ENCODE measurements around the gene PNRC1.
"Not testable (repeated sequence)": the region's sequence is repeated elsewhere in the genome, so short reads cannot be mapped to it uniquely, and the experiment has no call there.

The PNRC1 gene

DNA sequence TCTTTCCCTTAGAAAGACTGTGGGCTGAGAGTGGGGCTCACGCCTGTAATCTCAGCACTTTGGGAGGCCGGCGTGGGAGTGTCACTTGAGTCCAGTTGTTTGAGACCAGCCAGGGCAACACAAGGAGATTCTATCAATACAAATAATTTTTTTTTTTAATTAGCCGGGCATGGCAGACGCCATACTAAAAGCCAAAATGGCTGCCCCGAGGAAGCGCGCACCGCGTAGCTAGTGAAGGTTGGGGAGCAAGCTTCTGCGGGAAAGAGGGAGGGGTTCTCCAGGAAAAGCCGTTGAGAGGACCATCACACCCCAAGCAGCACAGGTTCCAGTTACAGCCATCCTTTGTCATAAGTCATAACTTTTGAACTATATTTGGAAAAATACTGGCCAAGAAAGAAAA lies 21.3 kb upstream of the PNRC1 start:
- no peak for DNase-seq (ENCODE audit: low read depth)

- no peak for DNase-seq (ENCODE audit: low read depth)
These were observed 16.7 kb upstream of the PNRC1 start for GRCh38 chr6:89063881-89064280.

DNA sequence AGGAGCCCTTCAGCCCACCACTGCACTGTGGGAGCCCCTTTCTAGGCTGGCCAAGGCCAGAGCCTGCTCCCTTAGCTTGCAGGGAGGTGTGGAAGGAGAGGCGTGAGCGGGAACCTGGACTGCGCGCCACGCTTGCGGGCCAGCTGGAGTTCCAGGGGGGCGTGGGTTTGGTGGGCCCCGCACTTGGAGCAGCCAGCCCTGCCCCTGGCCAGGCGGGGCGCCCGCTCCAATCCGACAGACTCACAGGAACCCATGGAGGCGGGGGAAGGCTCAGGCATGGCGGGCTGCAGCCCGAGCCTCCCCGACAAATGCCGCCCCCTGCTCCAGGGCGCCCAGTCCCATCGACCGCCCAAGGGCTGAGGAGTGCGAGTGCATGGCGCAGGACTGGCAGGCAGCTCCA lies 15.6 kb upstream of the PNRC1 start:
- not testable (repeated sequence) for DNase-seq (ENCODE audit: low read depth)

- not testable (repeated sequence) for DNase-seq (ENCODE audit: low read depth)
These were observed 14.4 kb upstream of the PNRC1 start for GRCh38 chr6:89066121-89066520.

GRCh38 chr6:89066940-89067646 lies 13.5 kb upstream of the PNRC1 start:
- DNase-seq (ENCODE audit: low read depth), result no peak

DNA sequence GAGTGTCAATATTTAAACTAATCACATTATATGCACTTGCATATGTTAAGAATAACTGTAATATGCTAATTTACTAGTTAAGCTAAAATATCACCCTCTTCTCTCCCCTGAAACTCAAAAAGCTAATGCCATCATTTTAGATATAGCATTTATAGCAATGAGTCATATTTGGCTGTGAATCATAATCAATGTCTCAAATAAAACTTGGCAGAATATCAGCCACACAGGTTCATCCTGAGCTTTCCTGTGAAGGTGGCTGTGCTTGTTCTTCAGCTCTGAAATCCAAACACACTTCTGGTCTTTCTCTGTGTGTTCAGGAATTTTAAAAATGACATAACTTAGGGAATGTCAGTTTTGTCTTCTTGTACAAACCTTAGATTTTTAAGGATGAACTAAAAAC lies 12.8 kb upstream of the PNRC1 start:
- no peak for DNase-seq (ENCODE audit: low read depth)

DNA sequence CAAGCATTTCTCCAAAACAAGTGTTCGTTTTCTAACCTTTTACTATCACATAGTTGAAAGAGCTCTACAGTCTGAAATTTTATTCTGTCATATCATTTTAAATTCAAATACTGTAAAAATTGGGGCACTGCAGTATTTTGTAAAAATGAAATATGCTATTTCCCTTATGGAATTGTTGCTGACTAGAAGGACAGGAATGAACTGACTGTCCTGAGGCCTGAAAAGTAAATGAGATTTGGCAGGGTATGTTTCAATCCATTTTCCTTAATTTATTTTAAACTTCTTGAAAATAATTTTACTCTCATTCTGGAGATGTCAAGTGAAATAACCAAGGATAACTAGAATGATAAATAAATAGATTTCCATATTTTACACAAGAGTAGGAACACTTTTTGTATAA lies 11.9 kb upstream of the PNRC1 start:
- DNase-seq (ENCODE audit: low read depth), result no peak

GRCh38 chr6:89069536-89070163 lies 10.9 kb upstream of the PNRC1 start:
- no peak for DNase-seq (ENCODE audit: low read depth)

GRCh38 chr6:89071036-89071435 lies 9.5 kb upstream of the PNRC1 start:
- no peak for DNase-seq (ENCODE audit: low read depth)

- no peak for DNase-seq (ENCODE audit: low read depth)
These were observed 7.4 kb upstream of the PNRC1 start for GRCh38 chr6:89073014-89073620.

GRCh38 chr6:89073840-89074239 lies 6.7 kb upstream of the PNRC1 start:
- DNase-seq (ENCODE audit: low read depth), result no peak

GRCh38 chr6:89079511-89080234 lies 878 bp upstream of the PNRC1 start:
- DNase-seq (ENCODE audit: low read depth), result no peak

- DNase-seq (ENCODE audit: low read depth), result no peak
These were observed 525 bp downstream of the PNRC1 start for GRCh38 chr6:89081129-89081422.

GRCh38 chr6:89081423-89082322 lies 1.1 kb downstream of the PNRC1 start:
- peak; percentile 88 for DNase-seq (ENCODE audit: low read depth)

DNA sequence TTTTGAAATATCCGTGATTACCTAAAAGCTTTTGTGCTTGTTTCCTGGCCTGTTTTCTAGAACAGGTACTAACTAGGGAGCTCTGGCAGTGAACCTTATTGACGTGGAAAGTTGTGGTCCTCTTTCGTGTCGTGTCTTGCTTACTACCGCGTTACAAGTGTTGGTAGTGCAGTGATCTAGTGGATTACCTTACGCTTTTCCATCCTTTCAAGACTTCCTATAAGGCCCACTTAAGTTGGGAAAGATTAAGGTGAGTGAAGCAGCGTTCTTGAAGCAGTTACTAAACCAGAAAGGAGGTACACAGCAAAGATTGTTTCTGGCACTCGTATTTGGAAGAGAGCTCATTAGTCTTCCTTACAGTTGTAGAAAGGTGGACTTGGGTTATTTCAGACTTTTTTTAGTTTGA lies 1.9 kb downstream of the PNRC1 start:
- DNase-seq (ENCODE audit: low read depth), result no peak

DNA sequence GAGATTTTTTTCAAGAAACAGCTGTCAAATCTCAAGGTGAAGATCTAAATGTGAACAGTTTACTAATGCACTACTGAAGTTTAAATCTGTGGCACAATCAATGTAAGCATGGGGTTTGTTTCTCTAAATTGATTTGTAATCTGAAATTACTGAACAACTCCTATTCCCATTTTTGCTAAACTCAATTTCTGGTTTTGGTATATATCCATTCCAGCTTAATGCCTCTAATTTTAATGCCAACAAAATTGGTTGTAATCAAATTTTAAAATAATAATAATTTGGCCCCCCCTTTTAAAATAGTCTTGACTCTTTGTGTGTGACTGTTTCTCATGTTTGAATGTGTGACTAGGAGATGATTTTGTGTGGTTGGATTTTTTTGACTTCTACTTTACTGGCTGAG lies 4.0 kb downstream of the PNRC1 start:
- DNase-seq (ENCODE audit: low read depth), result no peak

GRCh38 chr6:89084954-89085353 lies 4.4 kb downstream of the PNRC1 start:
- no peak for DNase-seq (ENCODE audit: low read depth)

DNA sequence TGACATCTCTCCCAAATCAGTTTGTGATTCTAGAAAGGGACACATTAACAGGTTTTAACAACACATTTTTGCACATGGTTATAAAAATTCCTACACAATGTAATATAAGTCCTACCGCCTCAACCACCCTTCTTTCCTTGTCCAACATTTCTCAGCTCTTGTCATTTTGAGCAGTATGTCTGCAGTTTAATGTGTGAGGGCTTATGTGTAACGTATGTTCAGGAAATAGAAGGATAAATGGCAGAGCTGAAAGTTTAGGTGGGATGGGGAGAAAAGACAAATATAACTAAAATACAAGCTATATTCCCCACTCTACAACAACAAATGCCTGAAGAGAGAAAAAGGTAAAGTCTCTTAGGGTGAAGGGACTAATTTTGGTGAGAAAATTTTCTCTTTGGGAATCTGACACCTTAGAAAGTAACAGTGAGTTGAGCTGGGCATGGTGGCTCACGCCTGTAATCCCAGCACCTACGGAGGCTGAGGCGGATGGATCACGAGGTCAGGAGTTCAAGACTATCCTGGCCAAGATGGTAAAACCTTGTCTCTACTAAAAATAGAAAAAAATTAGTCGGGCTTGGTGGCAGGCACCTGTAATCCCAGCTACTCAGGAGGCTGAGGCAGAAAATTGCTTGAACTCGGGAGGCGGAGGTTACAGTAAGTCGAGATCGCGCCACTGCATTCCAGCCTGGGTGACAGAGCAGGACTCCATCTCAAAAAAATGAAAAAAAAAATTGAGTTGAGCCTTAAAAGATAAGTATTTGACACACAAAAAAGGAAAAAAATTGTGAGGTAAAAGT lies 5.1 kb downstream of the PNRC1 start:
- no peak for DNase-seq (ENCODE audit: low read depth)

GRCh38 chr6:89087881-89088280 lies 7.3 kb downstream of the PNRC1 start:
- no peak for DNase-seq (ENCODE audit: low read depth)

GRCh38 chr6:89098461-89098860 lies 17.9 kb downstream of the PNRC1 start:
- DNase-seq (ENCODE audit: low read depth), result no peak

DNA sequence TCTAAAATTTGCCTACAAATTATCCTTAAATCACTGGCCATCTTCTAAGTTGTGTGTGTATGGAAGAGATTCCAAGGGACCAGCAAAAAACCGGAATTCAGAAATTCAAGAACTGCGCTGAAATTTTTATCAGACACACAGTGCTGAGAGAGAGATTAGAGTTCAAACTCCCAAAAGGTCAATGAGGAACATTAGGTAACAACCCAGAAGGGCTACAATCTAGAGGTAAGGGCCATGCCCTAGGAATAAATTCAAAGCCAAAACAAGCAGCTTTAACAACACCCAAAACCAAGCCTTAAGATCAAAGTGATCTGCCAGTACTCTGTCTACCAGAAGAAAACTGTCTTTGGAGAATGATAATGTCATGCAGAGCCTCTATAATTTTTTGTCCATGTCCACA lies 19.6 kb downstream of the PNRC1 start:
- no peak for DNase-seq (ENCODE audit: low read depth)
